Vagina (tissue), 2 donors: ENCODE results near the gene LMX1B.

Experiments
- POLR2A ChIP-seq, 2 donors: fragments of 450-650 bp; IDR thresholded peaks; one replicate each; pipeline ENCODE4 v1.6.1; 2017; ENCODE audit warnings: antibody characterized with exemption in 2 of 2, mild to moderate bottlenecking in 2 of 2, moderate library complexity in 2 of 2
- POLR2AphosphoS5 ChIP-seq, 2 donors: sonication (generic); formaldehyde crosslinking; IDR thresholded peaks; one replicate each; pipeline ENCODE4 v1.9.0; 2017; ENCODE audit warnings: antibody characterized with exemption in 2 of 2, mild to moderate bottlenecking in 2 of 2, low read depth in 1 of 2; ENCODE audit not compliant: insufficient read depth in 1 of 2
- TF ChIP-seq, protein P1 (sequence below), 3 experiments: fragments of 450-650 bp in 2 of 3; fragments of 200-600 bp in 1 of 3; sonication (generic) in 1 of 3; IDR thresholded peaks; one replicate each; pipeline ENCODE4 v1.5.1; 2017 to 2019; ENCODE audit warnings: antibody characterized with exemption in 3 of 3, mild to moderate bottlenecking in 2 of 3, moderate library complexity in 2 of 3

GRCh38 chr9:126675147-126675467 lies 61.4 kb downstream of the LMX1B start:
- TF ChIP-seq POLR2AphosphoS5 (IDR thresholded peaks at IDR 0.05; ENCODE audit: insufficient read depth in 1 of 2, low read depth in 1 of 2) (no peak), POLR2A (IDR thresholded peaks at IDR 0.05) (no peak)
- TF ChIP-seq, protein P1, sequence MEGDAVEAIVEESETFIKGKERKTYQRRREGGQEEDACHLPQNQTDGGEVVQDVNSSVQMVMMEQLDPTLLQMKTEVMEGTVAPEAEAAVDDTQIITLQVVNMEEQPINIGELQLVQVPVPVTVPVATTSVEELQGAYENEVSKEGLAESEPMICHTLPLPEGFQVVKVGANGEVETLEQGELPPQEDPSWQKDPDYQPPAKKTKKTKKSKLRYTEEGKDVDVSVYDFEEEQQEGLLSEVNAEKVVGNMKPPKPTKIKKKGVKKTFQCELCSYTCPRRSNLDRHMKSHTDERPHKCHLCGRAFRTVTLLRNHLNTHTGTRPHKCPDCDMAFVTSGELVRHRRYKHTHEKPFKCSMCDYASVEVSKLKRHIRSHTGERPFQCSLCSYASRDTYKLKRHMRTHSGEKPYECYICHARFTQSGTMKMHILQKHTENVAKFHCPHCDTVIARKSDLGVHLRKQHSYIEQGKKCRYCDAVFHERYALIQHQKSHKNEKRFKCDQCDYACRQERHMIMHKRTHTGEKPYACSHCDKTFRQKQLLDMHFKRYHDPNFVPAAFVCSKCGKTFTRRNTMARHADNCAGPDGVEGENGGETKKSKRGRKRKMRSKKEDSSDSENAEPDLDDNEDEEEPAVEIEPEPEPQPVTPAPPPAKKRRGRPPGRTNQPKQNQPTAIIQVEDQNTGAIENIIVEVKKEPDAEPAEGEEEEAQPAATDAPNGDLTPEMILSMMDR (IDR thresholded peaks at IDR 0.05) = no peak
